Psoas muscle (tissue), 8 donors: ENCODE data around the gene CADM3. TPM values are rescaled to one million over a fixed set of nuclear protein-coding genes. Genes with fewer than 3 reads are reported as not detected.

Experiments used
- ATAC-seq, 4 donors: fragments of 200-7000 bp; cut with Tn5 transposase; one replicate each; pipeline ENCODE4 v1.9.1; 2020; ENCODE audit warnings: moderate library complexity in 3 of 4, mild to moderate bottlenecking in 2 of 4
- DNase-seq, 2 donors: peaks; one replicate each; pipeline ENCODE4 v3.0.0-alpha.2; 2020
- H3K27ac ChIP-seq: fragments of 200-600 bp; one replicate; pipeline ENCODE4 v1.8.0; 2022
- H3K27me3 ChIP-seq, 3 donors: fragments of 200-600 bp in 1 of 3; one replicate each; pipeline versions ENCODE4 v1.6.1 to v1.8.0; 2013 to 2022; ENCODE audit warnings: low read length in 2 of 3, mild to moderate bottlenecking in 2 of 3, moderate library complexity in 1 of 3; ENCODE audit not compliant: insufficient read depth in 3 of 3
- H3K36me3 ChIP-seq, 2 donors: fragments of 200-600 bp in 1 of 2; one replicate each; pipeline versions ENCODE4 v1.6.1 to v1.8.0; 2013 to 2022; ENCODE audit warnings: low read depth in 1 of 2, mild to moderate bottlenecking in 1 of 2, moderate library complexity in 1 of 2; ENCODE audit not compliant: insufficient read depth in 1 of 2
- H3K4me1 ChIP-seq: fragments of 200-600 bp; one replicate; pipeline ENCODE4 v1.8.0; 2022
- H3K4me3 ChIP-seq: fragments of 200-600 bp; one replicate; pipeline ENCODE4 v1.8.0; 2022; ENCODE audit warnings: mild to moderate bottlenecking
- H3K9me3 ChIP-seq: fragments of 200-600 bp; one replicate; pipeline ENCODE4 v1.8.0; 2022
- WGBS, 3 donors: extraction: QIAGEN DNeasy Blood & Tissue Kit; methylation state at CpG; one replicate each; pipeline versions ENCODE4 v1.1.6 to v1.1.7; 2013; 5-methylcytosine and 5-hydroxymethylcytosine counted together
- intact Hi-C, 2 donors: fragments of 100-400 bp; cut with DNase I; formaldehyde crosslinking; loops; one replicate each; pipeline versions ENCODE4 v1.11.0 to v1.14.2; 2022
- polyA plus RNA-seq, 3 donors: library from polyadenylated mRNA; stranded (reverse); fragments of 200-250 nt; gene quantifications; one replicate each; pipeline ENCODE4 v1.2.3, GENCODE V29; 2013
- total RNA-seq, 4 donors: library from RNA; stranded (reverse); fragmentation: NEBNext Ultra II Directional in 2 of 4; extraction: Animal tissue kit (Norgen Biotek cat#: 25700) in 2 of 4; gene quantifications; one replicate each; pipeline versions ENCODE4 v1.2.1 to v1.2.4, GENCODE V29; 2021 to 2023
- TF ChIP-seq, protein P1 (sequence below): fragments of 200-600 bp; IDR thresholded peaks from one replicate; pipeline ENCODE4 v1.8.0; 2022; ENCODE audit warnings: antibody characterized with exemption
- donor health status: healthy with polysubstance abuse.
- donor health status: DM: no; HTN: no; CAD: no; lungs with moderate emphysema.
- donor health status: Bipolar disorder and iron deficiency.
- donor health status: healthy.
- donor health status: DM: yes; HTN: yes; CAD: no.
- donor health status: DM: no; HTN: no; CAD: no.
- donor health status: DM: no; HTN: no; CAD: no.
- donor health status: DM: yes; HTN: yes; CAD: no.

Gene CADM3
- total and polyA plus RNA-seq, 7 donors = 0.32 to 2.2 (median 0.89) TPM

DNA sequence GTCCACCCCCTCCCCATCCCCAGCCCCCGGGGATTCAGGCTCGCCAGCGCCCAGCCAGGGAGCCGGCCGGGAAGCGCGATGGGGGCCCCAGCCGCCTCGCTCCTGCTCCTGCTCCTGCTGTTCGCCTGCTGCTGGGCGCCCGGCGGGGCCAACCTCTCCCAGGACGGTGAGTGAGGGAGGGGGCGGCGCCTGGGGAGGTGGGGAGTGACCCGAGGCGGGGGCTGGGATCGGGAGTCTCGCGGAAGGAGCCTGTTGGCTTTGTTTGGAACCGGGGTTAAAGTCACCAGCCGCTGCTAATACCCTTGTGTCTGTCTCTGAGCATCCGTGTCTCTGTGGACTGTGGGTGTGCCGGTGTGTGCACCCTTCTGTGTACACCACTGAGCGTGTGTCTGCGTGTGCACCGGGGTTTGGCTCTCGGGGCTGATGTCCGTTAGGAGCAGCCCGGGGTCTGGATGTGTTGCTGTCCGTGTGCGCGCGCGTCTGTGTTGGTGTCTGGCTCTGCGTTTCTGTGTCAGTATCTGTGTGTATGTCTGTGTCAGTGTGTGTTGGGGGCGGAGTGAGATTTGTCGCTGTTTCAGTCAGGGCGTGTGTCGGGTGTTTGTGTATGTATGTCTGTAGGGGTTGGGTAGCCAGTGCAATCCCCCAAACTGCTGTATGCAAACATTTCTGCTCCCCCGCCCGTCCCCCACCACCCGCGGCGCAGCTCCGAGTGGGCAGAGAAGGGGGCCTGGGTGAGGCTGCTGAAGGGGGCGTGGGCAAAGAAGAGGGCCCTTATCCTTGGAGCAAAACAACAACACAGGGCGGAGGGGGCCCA, 480 bp downstream of the CADM3 start:
- ATAC-seq (no peak), DNase-seq (peak; percentile 14 to 50)
- no peaks in the 10 kb centered on the region for H3K9me3 ChIP-seq
- peak overlapping the region; percentile 45 for H3K4me3 ChIP-seq
- H3K36me3 ChIP-seq = no peaks in the 10 kb centered on the region
- H3K27ac ChIP-seq = no peak overlapping the region
- H3K27me3 ChIP-seq = peaks cover 0 to 59% (median 11%) of the 10 kb centered on the region in 3 donors
- intact Hi-C loops = no loop called here
- TF ChIP-seq, protein P1, sequence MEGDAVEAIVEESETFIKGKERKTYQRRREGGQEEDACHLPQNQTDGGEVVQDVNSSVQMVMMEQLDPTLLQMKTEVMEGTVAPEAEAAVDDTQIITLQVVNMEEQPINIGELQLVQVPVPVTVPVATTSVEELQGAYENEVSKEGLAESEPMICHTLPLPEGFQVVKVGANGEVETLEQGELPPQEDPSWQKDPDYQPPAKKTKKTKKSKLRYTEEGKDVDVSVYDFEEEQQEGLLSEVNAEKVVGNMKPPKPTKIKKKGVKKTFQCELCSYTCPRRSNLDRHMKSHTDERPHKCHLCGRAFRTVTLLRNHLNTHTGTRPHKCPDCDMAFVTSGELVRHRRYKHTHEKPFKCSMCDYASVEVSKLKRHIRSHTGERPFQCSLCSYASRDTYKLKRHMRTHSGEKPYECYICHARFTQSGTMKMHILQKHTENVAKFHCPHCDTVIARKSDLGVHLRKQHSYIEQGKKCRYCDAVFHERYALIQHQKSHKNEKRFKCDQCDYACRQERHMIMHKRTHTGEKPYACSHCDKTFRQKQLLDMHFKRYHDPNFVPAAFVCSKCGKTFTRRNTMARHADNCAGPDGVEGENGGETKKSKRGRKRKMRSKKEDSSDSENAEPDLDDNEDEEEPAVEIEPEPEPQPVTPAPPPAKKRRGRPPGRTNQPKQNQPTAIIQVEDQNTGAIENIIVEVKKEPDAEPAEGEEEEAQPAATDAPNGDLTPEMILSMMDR = no peak
- H3K4me1 ChIP-seq = no peaks in the 10 kb centered on the region
- WGBS, 3 donors = 0 to 1% (median 1%) methylated on average over 42 to 49 of the region's 49 CpGs

DNA sequence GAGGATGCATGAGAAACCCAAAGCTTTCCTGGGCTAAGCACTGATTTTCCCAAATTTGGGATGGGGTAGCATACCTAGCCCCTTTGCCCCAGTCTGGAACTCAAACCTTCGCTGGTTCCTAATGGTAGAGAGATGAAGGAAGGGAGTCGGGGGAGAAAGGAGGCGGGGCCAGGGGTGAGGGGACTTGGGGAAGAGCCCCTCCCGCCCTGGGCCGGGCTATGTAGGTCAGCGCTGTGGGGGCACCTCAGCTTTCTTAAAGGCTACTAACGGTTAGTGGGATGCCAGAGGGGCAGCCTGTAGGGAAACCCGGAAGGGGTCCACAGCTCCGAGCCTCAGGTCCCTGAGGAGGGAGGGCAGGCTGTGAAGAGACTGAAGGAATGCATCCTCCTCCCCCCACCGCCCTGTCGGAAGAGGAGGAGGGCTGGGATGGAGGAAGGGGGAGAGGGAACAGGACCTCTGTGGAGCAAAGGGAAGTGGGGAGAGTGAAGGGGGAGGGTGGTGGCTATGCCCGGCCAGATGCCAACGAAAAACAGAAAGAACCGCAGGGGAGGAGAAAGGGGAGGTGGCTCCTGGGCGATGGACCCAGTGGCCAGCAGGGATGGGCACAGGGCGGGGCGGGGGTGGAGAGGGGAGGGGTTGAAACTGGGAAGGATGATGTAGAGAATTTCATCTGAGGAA, 1.3 kb downstream of the CADM3 start:
- intact Hi-C loops = no loop called here

GRCh38 chr1:159173320-159173719, 1.9 kb downstream of the CADM3 start:
- no peak for ATAC-seq
- Histone ChIP-seq H3K4me3 (no peak overlapping the region), H3K9me3 (no peaks in the 10 kb centered on the region), H3K36me3 (no peaks in the 10 kb centered on the region), H3K27ac (no peak overlapping the region), H3K27me3 (peaks cover 0 to 50% (median 11%) of the 10 kb centered on the region in 3 donors), H3K4me1 (no peaks in the 10 kb centered on the region)
- intact Hi-C loops = no loop called here
- TF ChIP-seq, protein P1 = no peak
- WGBS, 3 donors = 19 to 23% (median 22%) methylated on average over 7 of the region's 7 CpGs
- DNase-seq = no peak

More for the DNA sequence above, 1.3 kb downstream of the CADM3 start:
- Histone ChIP-seq H3K4me1 (no peaks in the 10 kb centered on the region), H3K9me3 (no peaks in the 10 kb centered on the region), H3K27me3 (peaks cover 0 to 53% (median 11%) of the 10 kb centered on the region in 3 donors), H3K36me3 (no peaks in the 10 kb centered on the region), H3K4me3 (peak overlapping the region; percentile 45), H3K27ac (no peak overlapping the region)
- 0 to 2% (median 2%) methylated on average over 14 to 17 of the region's 17 CpGs for WGBS, 3 donors
- TF ChIP-seq, protein P1 = no peak
- ATAC-seq (no peak), DNase-seq (peak; percentile 37 to 57)

DNA sequence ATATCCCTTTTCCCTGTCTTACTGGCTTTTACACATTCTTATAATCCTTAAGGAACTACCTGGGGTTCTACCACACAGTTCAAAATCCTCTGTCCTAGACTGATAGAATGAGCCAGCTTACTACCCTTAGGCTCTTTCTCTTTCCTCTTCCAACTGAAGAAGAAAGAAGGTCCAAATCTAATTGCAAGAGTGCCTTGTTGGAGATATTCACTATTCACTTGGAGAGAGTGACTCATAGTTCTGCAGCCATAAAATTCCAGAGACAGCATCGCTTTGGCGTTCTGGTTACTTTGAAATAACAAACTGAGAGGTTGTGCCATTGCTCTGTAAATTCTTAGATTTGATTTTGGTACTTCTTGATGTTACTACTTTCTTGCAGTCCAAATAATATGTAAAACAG, 4.2 kb downstream of the CADM3 start:
- Histone ChIP-seq H3K36me3 (no peaks in the 10 kb centered on the region), H3K4me1 (no peaks in the 10 kb centered on the region), H3K4me3 (no peak overlapping the region), H3K27ac (no peak overlapping the region), H3K27me3 (peaks cover 0 to 33% (median 11%) of the 10 kb centered on the region in 3 donors), H3K9me3 (no peaks in the 10 kb centered on the region)
- intact Hi-C loops = no loop called here
- no peak for DNase-seq
- 47 to 69% (median 48%) methylated on average over 2 of the region's 2 CpGs for WGBS, 3 donors
- TF ChIP-seq, protein P1 = no peak
- no peak for ATAC-seq
